NCI-H446 treated with DMSO at 0.1 percent for 48 hours (cell line): Measurements from ENCODE around the gene GYG2.
"Not testable (repeated sequence)": the region's sequence is repeated elsewhere in the genome, so short reads cannot be mapped to it uniquely, and the experiment has no call there.

Source experiments
- DNase-seq: peaks from one replicate; lab custom pipeline; 2025; lab: John Stamatoyannopoulos, UW

Gene GYG2

DNA sequence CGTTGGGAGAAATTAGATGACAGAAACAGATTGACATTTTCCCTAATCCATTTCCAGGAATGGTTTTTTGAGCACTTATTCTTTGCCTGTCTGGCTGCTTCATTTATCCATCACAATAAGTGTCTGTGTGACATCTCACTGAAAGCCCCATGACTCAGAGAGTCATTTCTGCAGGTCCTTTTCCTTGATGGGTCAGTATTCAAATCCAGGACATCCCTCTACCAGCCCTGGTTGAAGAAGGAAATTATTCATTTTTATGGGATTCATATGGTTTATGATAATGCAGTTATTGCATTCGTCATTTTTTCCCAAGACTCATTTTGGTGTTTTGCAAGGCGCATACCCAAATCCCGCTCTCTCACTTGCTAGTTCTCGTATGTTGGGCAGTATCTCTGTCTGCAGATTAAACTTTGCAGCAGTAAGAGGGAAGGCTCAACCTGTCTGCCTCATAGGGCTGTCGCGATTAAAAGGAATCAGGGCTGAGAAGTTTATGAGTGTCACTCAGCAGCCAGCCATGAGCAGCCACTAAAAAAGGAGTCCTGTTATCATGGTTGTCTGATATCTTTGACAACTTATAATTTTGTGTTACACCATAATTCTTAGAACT lies 44.0 kb downstream of the GYG2 start:
- no peak for DNase-seq

DNA sequence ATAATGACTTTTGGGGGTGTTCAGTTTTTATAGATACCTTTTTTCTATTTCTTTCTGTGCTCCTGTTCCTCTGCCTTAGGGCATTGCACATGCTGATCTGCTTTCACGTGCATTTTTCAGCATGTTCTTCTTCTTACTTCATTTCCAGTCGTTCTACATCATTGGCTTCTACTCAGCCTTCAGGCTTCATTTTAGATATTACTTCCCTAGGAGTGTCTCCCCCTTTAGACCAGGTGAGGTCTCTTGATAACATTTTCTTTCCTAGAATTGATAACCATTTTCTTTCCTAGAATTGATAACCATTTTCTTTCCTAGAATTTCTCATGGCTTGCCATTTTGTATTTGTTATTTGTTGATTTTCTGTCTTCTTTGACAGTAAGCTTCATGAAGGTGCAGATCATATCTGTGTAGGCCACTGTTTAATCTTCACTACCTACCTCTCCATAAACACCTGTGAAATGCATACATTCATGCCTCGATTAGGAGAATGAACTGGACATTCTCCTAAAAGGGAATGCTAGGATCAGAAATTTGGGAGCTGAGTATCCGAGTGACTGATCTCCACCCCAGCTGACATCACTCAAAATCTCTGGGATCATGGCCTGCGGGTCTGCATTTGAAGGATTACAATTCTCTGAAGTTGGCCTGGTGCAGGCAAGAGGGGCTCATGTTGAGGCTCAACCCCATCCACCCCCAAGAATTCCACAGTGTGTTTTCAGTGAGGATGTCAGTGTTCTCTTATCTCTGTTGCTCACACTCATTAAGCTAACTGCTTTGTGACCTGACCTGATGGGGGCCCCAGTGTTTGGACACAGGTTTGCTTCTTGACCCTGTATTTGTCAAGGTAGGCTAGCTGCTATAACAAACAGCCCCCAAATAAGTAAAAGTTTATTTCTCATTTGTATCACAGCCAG lies 45.7 kb downstream of the GYG2 start:
- no peak for DNase-seq

DNA sequence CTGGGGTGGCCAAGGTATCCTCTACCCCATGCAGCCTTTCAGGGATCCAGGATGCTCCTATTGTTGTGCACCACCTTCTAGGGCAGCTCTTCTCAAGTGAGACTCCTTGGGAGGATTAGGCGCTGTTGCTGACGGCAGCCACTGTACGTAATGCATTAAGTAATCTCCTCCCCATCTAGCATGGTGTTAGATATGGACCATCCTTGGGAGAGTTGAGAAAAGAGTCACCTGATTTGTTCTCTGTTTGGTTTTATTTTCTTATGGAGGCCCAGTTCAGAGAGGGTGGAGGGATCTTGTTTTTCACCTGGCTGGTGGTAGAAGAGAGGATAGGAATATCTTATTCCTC lies 46.4 kb downstream of the GYG2 start:
- no peak for DNase-seq

DNA sequence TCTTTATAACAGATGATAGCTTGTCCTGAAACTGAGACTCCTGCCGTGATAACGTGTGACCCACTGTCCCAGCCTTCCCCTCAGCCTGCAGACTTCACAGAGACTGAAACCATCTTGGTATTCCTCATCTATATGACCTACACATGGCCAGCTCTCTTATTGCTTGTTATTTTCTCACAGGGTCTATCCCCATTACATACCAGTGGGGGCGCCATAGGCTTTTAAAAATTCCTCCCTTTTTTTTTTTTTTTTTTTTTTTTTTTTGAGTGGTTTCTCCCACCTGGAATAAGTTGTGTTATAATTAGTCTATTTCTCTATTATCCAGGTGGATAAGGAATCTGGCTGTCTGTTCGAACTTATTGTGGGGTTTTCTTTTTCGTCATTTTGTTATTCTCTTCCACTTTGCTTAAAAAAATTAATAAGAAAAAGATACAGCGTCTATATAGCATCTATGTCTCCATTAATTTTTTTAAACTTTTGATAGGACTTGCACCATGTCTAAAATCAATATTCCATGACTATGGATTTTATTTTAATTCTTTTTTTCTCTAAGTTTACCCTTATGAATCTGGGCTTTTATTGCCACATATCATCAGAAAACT lies 47.2 kb downstream of the GYG2 start:
- no peak for DNase-seq

DNA sequence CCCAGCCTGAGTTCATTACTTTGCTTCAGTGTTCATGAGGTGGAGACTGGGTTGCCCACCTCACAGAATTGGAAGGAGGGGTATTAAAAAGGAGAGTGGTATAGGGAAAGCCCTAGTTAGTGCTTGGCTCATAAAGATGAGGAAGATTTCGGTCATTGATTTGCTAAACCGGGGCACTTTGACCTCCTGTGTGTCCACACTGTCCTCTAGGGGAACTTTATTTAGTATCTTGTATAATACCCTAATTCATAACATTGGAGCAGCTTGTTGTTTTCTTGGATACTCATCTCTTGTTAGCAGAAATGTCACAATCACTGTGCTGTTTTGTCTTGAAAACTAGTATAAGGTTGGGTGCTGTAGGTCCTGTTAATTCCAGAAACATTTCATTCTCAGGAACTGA lies 49.8 kb downstream of the GYG2 start:
- DNase-seq = no peak

DNA sequence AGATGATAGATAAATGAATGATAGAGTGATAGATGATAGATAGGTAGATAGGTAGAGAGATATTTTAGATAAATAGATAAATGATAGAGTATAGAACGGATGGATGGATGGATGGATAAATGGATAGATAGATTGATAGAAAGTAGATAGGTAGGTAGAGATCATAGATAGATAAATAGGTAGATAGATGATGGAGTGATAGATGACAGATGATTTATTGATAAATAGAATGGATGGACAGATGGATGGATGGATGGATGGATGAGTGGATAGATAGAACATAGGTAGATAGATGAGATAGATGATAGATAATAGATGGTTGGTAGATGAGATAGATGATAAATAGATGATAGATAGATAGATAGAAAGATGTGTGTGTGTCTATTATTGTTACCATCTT lies 50.9 kb downstream of the GYG2 start:
- DNase-seq = no peak

DNA sequence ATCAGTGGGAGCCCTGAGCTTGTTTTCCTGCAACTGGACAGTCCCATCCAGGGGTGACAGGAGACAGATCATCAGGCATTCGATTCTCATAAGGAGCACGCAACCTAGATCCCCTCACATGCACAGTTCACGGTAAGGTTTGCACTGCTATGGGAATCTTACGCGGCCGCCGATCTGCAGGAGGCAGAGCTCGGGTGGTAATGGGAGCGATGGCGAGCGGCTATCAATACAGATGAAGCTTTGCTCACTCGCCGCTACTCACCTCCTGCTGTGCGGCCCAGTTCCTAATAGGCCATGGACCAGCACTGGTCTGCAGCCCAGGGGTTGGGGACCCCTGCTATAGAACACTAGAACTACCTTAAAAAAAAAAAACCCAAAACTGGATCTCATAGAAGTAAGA lies 55.0 kb downstream of the GYG2 start:
- no peak for DNase-seq

DNA sequence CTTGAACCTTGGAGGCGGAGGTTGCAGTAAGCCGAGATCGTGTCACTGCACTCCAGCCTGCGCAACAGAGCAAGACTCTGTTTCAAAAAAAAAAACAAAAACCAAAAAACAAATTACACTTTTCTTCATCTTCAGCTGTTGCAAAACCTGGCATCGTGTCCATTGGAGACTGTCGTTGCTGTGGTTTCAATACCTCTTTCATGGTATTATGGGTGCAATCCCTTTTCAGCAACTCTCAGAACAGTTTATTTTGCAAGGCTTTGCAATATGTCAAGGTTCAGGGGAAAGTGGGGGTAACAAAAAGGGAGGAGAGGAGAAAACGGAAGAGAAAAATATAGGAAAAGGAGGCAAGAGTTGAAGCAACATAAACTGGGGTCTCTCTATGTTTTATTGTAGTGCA lies 59.6 kb downstream of the GYG2 start:
- no peak for DNase-seq

DNA sequence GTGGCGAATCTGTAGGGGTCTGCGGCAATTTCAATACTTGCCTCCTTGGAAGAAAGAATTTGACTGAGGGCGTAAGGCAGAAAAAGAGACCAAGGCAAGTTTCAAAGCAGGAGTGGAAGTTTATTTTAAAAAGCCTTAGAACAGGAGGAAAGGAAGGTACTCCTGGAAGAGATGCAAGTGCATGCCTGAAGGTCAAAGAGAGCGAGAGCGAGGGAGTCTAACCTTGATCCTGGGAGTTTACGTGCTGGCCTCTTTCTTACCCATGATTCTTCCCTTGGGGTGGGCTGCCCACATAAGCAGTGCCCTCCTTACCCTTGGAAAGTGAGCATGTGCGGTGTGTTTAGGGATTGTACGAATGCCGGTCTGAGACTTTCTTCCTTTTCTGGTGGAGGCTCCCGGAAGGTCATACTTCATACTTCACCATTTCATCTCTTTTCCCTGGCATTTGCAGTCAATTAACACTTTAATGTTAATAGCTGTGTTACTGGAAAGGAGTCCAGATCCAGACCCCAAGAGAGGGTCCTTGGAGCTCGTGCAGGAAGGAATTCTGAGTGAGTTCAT lies 60.4 kb downstream of the GYG2 start:
- no peak for DNase-seq

DNA sequence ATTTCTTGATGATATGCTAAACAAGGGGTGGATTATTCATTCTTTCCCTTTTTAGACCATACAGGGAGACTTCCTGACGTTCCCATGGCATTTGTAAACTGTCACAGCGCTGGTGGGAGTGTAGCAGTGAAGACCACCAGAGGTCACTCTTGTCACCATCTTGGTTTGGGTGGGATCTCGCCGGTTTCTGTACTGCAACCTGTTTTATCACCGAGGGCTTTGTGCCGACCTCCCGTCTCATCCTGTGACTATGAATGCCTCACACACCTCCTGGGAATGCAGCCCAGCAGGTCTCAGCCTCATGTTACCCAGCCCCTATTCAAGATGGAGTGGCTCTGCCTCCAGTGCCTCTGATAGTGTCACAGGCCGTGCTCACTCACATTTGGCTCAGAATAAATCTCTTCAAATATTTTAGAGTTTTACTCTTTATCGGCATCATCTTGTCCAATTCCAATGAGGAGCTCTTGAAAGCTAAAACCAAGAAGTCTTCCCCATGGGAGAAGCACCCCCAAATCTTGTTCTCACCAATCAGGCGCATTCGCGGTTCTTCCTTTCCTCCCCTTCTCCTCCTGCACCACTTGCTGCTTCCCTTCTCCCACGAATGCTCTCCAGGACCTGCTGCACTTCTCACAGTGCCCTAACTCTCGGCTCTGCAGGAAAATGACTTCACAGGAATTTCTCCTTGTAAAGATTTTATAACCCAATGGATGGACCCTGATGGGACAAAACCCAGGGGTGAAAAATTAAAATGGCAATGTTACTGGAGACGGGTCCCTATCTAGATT lies 61.2 kb downstream of the GYG2 start:
- not testable (repeated sequence) for DNase-seq

DNA sequence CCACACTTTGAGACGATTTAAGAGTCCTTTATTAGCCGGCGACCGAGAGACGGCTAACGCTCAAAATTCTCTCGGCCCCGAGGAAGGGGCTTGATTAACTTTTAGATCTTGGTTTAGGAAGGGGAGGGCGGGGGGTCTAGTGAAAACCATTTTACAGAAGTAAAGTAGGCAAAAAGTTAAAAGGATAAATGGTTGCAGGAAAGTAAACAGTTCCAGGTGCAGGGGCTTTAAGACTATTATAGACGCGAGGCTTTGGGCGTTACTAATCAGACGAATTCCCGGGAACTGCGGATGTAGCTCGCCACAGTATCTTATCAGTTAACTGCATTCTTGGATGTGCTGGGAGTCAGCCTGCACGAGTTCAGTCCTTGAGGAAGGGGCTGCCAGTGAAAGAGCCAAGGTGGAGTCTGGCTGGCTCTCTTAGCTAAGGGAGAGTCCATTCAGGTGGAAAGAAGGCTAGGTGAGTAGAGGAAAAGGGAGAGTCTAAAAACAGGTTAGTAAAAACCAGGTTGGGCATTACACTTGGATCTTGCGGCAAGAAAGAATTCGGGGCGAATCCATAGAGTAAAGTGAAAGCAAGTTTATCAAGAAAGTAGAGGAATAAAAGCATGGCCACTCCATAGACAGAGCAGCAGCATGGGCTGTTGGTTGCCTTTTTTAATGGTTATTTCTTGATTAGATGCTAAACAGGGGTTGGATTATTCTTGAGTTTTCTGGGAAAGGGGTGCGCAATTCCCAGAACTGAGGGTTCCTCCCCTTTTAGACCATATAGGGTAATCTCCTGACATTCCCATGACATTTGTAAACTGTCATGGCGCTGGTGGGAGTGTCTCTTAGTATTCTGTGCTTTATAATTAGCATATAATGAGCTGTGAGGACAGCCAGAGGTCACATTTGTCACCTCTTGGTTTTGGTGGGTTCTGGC lies 62.1 kb downstream of the GYG2 start:
- DNase-seq = not testable (repeated sequence)

DNA sequence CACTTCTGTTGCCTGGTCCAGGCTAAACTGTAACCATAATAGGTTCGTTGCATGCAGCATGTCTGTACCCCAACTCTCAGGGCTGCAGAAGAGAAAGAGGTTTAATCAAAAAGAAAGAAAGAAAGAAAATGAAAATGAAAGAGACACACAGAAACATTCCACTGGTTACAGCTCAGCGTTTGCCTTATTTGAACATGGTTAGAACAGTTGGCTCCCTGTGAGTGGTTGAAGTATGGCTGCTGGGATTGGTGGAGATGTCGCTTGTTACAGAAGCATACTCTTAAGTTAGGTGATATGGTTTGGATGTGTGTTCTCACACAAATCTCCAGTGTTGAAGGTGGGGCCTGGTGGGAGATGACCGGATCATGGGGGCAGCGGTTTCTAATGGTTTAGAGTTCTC lies 64.1 kb downstream of the GYG2 start:
- no peak for DNase-seq

DNA sequence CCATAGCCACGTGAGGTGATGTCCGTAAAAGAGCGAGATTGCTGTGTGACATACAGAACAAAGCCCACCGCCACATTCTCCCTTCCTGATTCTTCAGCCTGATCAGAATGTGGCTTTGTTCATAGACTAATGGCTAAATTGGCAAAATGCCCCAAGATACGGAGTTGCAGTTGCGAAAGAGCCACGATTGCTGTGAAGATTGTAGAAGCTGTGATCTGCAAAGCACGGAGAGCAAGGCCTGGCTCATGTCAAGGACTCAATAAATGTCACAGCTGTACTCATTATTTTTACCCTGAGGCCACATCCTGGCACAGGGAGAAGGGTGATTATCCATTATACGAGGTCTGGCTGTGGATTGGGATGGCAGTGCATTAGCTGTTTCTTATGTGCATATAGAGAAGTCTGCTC lies 66.2 kb downstream of the GYG2 start:
- DNase-seq = no peak

DNA sequence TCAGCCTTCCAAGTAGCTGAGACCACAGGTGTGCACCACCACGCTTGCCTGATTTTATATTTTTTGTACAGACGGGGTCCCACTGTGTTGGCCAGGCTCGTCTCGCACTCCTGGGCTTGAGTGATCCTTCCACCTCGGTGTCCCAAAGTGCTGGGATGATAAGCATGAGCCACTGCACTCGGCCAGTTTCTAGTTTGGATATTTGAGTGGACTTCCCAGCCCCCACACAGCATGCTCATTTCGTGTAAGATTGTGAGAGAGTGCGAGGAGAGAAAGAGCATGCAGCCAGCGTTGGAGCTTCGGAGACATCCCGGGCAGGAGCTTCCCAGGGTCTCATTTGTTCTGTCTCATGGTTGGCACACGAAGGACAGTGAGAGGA lies 68.6 kb downstream of the GYG2 start:
- no peak for DNase-seq

DNA sequence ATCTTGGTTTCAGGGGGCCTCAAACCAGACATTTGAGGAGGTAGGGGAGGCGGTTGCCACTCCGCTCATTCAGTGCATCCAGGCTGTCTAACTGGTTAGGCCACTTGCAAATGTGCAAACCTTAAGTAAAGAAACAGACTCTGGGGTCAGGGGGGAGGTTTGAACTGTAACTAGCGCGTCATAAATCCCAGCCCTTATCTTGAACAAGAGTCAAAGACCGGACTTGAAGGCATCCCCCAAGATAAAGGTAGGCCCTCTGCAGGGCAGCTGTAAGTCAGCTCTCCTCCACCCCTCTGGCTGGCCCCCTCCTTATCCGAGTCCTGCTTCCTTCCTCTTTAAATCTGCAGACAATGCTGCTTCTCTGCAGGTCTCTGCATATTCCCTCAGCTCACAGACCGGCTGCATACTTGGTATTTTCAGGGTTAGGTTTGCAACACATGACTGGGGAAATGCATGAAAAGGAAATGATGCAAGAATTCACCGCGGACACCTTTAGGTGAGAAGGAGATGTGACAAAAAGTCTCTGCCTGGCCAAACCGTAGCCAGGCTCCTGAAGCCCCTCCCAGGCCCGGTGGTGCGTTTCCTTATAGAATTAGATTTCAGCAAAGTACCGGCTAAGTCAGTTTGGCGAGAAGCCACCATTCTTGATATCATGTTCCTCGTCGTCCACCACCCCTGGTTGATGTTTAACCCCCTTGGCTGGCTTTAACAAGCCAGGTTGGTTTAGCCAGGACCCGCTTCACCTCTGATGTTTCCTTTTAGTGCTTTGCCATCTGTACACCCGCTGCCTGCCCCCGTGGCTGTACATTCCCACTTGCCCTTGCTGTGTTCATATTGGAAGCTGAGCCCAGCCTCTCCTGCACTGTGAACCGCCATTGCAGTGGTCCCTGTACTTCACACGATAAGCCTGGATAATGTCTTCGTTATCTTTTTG lies 69.2 kb downstream of the GYG2 start:
- DNase-seq = not testable (repeated sequence)

DNA sequence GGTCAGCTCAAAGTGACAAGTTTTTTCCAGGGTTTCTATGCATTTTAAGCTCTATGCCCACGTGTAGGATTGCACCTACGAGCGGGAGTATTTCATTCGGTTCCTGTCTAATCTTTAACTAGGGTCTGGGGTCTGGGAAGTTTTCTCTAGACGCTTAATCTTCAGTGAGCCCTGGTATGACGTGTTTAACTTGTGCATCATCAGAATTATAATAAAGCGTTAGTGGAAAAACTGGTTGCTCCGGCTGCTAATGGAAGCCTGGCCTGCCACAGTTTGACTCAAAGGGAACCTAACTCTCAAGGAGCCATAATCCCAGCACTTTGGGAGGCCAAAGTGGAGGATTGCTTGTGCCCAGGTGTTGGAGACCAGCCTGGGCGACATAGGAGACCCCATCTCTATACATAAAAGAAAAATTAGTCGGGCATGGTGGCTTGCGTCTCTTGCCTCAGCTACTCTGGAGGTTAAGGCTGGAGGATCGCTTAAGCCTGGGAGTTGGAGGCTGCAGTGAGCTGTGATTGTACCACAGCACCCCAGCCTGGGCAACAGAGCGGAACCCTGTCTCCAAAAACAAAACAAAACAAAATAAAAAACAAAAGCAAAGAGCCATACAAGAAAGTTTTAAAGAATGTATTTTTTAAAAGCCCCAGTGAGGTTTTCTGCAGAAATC lies 70.2 kb downstream of the GYG2 start:
- DNase-seq = no peak

DNA sequence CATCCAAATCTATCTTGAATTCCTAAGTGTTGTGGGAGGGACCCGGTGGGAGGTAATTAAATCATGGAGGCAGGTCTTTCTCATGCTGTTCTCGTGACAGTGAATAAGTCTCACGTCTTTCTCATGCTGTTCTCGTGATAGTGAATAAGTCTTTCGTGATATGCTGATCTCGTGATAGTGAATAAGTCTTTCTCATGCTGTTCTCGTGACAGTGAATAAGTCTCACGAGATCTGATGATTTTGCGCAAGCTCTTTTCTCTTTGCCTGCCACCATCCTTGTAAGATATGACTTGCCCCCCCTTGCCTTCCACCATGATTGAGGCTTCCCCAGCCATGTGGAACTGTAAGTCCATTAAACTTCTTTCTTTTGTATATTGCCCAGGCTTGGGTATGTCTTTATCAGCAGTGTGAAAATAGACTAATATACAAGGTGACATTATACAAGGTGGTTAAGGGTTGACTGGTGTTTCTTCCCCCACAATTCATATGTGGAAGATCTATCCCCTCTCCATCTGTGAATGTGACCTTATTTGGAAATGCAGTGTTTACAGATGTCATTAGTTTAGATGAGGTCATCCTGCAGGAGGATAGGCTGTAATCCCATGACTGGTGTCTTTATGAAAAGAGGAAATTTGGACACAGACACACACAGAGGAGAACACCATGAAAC lies 72.8 kb downstream of the GYG2 start:
- no peak for DNase-seq

DNA sequence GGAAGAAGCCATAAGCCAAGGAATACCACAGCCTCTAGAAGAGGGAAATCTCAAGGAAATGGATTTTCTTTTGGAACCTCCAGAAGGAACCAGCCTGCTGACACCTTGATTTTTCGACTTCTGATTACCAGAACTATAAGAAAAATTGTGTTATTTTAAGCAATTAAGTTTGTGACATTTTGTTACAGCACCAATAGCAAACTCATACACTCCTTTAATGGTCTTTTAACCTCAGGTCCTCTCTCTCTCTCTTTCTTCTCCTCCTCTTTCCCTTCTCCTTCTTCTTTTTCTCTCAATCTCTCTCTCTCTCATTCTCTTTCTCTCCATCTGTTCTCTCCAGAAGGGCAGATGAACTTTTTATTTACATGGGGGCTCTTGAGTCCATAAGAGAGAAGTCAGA lies 74.1 kb downstream of the GYG2 start:
- DNase-seq = no peak

DNA sequence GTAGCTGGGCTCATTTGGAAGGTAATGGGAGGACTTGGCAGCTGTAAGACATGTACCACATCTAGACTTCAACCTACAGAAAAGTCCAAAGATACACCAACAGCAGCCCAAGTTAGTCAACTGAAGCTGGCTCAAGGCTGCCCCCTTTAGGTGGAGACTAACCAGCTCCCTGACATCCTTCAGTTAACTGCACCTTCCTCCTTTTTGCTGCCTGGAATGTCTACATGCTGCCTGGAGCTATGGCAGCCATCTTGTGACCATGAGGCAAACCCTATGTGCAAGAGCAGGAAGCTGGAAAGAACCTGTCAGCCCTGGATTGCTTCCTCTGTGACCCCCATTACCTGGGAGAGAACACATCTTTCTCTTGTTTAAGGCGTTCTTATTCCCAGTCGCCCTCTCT lies 74.6 kb downstream of the GYG2 start:
- no peak for DNase-seq
